HG03565 (cell line): ENCODE measurements around the gene ESR2.
"Not testable (repeated sequence)": the region's sequence is repeated elsewhere in the genome, so short reads cannot be mapped to it uniquely, and the experiment has no call there.

ENCODE experiments used
- ATAC-seq: cut with Tn5 transposase; IDR thresholded peaks from one replicate; pipeline ENCODE4 v1.9.1; 2021; ENCODE audit warnings: mild to moderate bottlenecking, moderate library complexity; ENCODE audit not compliant: unreplicated experiment

Gene ESR2

GRCh38 chr14:64225151-64225757 is 68.9 kb downstream of the ESR2 start:
- ATAC-seq = no peak

GRCh38 chr14:64221391-64222003 is 72.7 kb downstream of the ESR2 start:
- ATAC-seq = no peak

- ATAC-seq = no peak
Measured at GRCh38 chr14:64220466-64220865, 73.7 kb downstream of the ESR2 start.

GRCh38 chr14:64220056-64220455 is 74.1 kb downstream of the ESR2 start:
- ATAC-seq = no peak

GRCh38 chr14:64218344-64219240 is 75.6 kb downstream of the ESR2 start:
- no peak for ATAC-seq

- no peak for ATAC-seq
Measured at GRCh38 chr14:64217834-64218233, 76.3 kb downstream of the ESR2 start.

- ATAC-seq = no peak
Measured at GRCh38 chr14:64217308-64217707, 76.9 kb downstream of the ESR2 start.

GRCh38 chr14:64215978-64216377 is 78.2 kb downstream of the ESR2 start:
- no peak for ATAC-seq

- no peak for ATAC-seq
Measured at GRCh38 chr14:64215274-64215673, 78.9 kb downstream of the ESR2 start.

- ATAC-seq = no peak
Measured at GRCh38 chr14:64213853-64214570, 80.2 kb downstream of the ESR2 start.

GRCh38 chr14:64213086-64213485 is 81.1 kb downstream of the ESR2 start:
- ATAC-seq = no peak

- no peak for ATAC-seq
Measured at GRCh38 chr14:64212666-64213065, 81.5 kb downstream of the ESR2 start.

- not testable (repeated sequence) for ATAC-seq
Measured at GRCh38 chr14:64210912-64211311, 83.3 kb downstream of the ESR2 start.

GRCh38 chr14:64210216-64210615 is 84.0 kb downstream of the ESR2 start:
- ATAC-seq = no peak

GRCh38 chr14:64209444-64210131 is 84.6 kb downstream of the ESR2 start:
- ATAC-seq = peak; percentile 64

GRCh38 chr14:64208981-64209380 is 85.2 kb downstream of the ESR2 start:
- ATAC-seq = no peak

- ATAC-seq = no peak
Measured at GRCh38 chr14:64208261-64208660, 85.9 kb downstream of the ESR2 start.

GRCh38 chr14:64203366-64204006 is 90.7 kb downstream of the ESR2 start:
- no peak for ATAC-seq

GRCh38 chr14:64202716-64203115 is 91.5 kb downstream of the ESR2 start:
- no peak for ATAC-seq

- no peak for ATAC-seq
Measured at GRCh38 chr14:64201921-64202545, 92.1 kb downstream of the ESR2 start.
